ENCODE results near the gene OTUB1. TPM values are rescaled to one million over a fixed set of nuclear protein-coding genes. Genes with fewer than 3 reads are reported as not detected.

Gene OTUB1
- total and polyA plus RNA-seq, 2 of the 4 experiments (the other 2 are of a cell fraction) = 69.0 to 168 TPM

GRCh38 chr11:64000740-64001483 lies 14.7 kb downstream of the OTUB1 start (continued):
- TF ChIP-seq CTCF (conservative IDR thresholded peaks at IDR 0.05; ENCODE audit: low read depth, low read length) (no peak), MAZ (IDR thresholded peaks at IDR 0.05; ENCODE audit: borderline replicate concordance, low read depth, low read length) (no peak)
